ENCODE measurements around the gene PARP12.

The PARP12 gene

GRCh38 chr7:139974179-139974811 lies 88.5 kb downstream of the PARP12 start:
- DNase-seq (ENCODE audit: extremely low read depth, low read depth) = no peak
- TF ChIP-seq, protein P1, sequence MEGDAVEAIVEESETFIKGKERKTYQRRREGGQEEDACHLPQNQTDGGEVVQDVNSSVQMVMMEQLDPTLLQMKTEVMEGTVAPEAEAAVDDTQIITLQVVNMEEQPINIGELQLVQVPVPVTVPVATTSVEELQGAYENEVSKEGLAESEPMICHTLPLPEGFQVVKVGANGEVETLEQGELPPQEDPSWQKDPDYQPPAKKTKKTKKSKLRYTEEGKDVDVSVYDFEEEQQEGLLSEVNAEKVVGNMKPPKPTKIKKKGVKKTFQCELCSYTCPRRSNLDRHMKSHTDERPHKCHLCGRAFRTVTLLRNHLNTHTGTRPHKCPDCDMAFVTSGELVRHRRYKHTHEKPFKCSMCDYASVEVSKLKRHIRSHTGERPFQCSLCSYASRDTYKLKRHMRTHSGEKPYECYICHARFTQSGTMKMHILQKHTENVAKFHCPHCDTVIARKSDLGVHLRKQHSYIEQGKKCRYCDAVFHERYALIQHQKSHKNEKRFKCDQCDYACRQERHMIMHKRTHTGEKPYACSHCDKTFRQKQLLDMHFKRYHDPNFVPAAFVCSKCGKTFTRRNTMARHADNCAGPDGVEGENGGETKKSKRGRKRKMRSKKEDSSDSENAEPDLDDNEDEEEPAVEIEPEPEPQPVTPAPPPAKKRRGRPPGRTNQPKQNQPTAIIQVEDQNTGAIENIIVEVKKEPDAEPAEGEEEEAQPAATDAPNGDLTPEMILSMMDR (IDR thresholded peaks at IDR 0.05; ENCODE audit: low read depth, low read length) = no peak

Measured in AG09319 (cell line).